K562 (cell line): ENCODE results near the gene ZNF503.

ENCODE experiments used
- HMG20B ChIP-seq: fragments of 250-450 bp; sonication (Bioruptor Pico); IDR thresholded peaks from 2 replicates; pipeline ENCODE4 v1.5.0; 2021; ENCODE audit warnings: mild to moderate bottlenecking
- POLR3G ChIP-seq: IDR thresholded peaks from 2 replicates; pipeline ENCODE4 v1.6.1; 2011; ENCODE audit not compliant: insufficient read length, insufficient replicate concordance; ENCODE audit errors: extremely low read depth
- ZFP30 ChIP-seq: fragments of 250-450 bp; sonication (Bioruptor Pico); IDR thresholded peaks from 2 replicates; pipeline ENCODE4 v1.8.0; 2022; ENCODE audit warnings: moderate library complexity, mild to moderate bottlenecking, inconsistent platforms, borderline replicate concordance
- TF ChIP-seq, protein P1 (sequence below): fragments of 200-800 bp; sonication (Bioruptor generic); IDR thresholded peaks from 2 replicates; pipeline ENCODE4 v1.6.1; 2017; ENCODE audit warnings: missing genetic modification characterization, missing compliant biosample characterization
- TF ChIP-seq, protein P2 (sequence below): sonication (generic); formaldehyde crosslinking; IDR thresholded peaks from 2 replicates; pipeline ENCODE4 v1.9.0; 2022; ENCODE audit warnings: mild to moderate bottlenecking, missing genetic modification reagents

GRCh38 chr10:75410132-75411005 lies 8.8 kb upstream of the ZNF503 start:
- TF ChIP-seq POLR3G: no peak
- TF ChIP-seq, protein P1, sequence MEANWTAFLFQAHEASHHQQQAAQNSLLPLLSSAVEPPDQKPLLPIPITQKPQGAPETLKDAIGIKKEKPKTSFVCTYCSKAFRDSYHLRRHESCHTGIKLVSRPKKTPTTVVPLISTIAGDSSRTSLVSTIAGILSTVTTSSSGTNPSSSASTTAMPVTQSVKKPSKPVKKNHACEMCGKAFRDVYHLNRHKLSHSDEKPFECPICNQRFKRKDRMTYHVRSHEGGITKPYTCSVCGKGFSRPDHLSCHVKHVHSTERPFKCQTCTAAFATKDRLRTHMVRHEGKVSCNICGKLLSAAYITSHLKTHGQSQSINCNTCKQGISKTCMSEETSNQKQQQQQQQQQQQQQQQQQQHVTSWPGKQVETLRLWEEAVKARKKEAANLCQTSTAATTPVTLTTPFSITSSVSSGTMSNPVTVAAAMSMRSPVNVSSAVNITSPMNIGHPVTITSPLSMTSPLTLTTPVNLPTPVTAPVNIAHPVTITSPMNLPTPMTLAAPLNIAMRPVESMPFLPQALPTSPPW (CRISPR knock-in tag): no peak
- TF ChIP-seq, protein P2, sequence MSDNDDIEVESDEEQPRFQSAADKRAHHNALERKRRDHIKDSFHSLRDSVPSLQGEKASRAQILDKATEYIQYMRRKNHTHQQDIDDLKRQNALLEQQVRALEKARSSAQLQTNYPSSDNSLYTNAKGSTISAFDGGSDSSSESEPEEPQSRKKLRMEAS: no peak
- no peak for TF ChIP-seq HMG20B (CRISPR knock-in tag)
- no peak for TF ChIP-seq ZFP30
